IPS-18a (cell line): ENCODE results near the gene FCER2.

Experiments used
- H3K27ac ChIP-seq: one replicate; pipeline ENCODE4 v1.5.1; 2013; ENCODE audit warnings: low read length
- H3K27me3 ChIP-seq: one replicate; pipeline ENCODE4 v1.6.1; 2013; ENCODE audit warnings: mild to moderate bottlenecking, low read length; ENCODE audit not compliant: control insufficient read depth, insufficient read depth
- H3K36me3 ChIP-seq: one replicate; pipeline ENCODE4 v1.6.1; 2013; ENCODE audit warnings: low read depth, low read length; ENCODE audit not compliant: control insufficient read depth
- H3K4me1 ChIP-seq: one replicate; pipeline ENCODE4 v1.6.1; 2013; ENCODE audit warnings: low read depth, low read length; ENCODE audit not compliant: control insufficient read depth
- H3K4me3 ChIP-seq: one replicate; pipeline ENCODE4 v1.5.1; 2013; ENCODE audit warnings: low read length
- H3K9ac ChIP-seq: one replicate; pipeline ENCODE4 v1.6.1; 2013; ENCODE audit warnings: mild to moderate bottlenecking, low read length, moderate library complexity
- H3K9me3 ChIP-seq: one replicate; pipeline ENCODE4 v1.6.1; 2013; ENCODE audit warnings: low read depth, low read length; ENCODE audit not compliant: control insufficient read depth

Gene FCER2

DNA sequence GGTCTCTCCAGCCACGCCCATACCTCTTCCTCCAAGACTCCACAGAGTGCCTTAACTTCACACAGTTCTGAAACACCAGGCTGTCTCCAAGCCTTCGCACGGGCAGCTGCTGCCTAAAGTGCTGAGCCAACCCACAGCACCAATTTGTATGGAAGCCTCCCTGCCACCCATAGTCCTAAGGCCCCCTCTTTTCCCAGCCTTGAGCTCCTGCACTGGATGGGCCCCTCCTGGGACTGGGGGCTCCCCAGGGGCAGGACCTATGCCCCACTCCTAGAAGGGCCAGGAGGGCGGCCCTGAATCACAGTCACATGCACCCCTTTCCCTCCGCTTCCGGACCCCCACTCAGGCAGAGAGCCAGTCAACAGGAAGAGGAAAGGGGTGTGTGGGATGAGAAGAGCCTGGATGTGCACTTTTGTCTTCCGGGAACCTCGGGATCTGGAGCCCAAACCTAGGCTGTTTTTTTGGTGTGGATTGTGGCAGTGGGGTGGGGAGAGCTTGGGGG is 5.1 kb upstream of the FCER2 start:
- Histone ChIP-seq H3K27ac (no peak overlapping the region), H3K4me3 (no peak overlapping the region), H3K9me3 (no peaks in the 10 kb centered on the region), H3K36me3 (no peaks in the 10 kb centered on the region), H3K9ac (no peak overlapping the region), H3K27me3 (no peaks in the 10 kb centered on the region), H3K4me1 (no peaks in the 10 kb centered on the region)

DNA sequence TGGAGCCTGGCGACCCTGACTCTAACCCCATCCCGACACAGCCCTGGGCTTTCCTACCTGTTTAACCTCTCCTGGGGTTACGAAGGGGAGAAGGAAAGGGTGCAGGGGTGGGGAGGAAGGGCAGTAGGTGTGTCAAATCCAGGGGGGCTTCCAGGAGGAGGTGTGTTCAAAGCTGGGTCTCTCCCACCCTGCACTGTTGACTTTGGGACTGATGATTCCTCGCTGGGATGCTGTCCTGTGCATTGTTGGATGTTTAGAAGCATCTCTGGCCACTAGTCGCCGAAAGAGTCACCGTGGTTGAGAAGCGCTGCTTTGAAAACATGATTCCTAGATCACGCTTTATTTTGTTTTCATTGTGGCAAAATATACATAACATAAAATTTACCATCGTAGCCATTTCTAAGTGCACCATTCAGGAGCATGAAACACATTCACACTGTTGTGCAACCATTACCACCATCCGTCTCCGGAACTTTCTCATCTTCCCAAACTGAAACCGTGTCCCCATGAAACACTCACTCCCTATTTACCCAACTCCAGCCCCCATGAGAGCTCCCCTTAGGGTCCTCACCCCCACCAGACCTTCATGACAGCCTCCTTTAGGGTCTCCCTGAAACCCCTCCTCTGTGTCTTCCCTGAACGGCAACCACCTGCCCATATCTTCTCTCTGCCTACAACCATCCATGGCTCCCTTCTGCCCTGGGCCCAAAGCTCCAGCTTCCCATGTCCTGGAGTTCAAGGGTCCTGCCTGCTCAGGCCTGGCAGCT is 4.4 kb upstream of the FCER2 start:
- H3K9me3 ChIP-seq, result no peaks in the 10 kb centered on the region
- H3K9ac ChIP-seq, result no peak overlapping the region
- H3K4me1 ChIP-seq, result no peaks in the 10 kb centered on the region
- H3K27me3 ChIP-seq, result no peaks in the 10 kb centered on the region
- H3K36me3 ChIP-seq, result no peaks in the 10 kb centered on the region
- no peak overlapping the region for H3K4me3 ChIP-seq
- no peak overlapping the region for H3K27ac ChIP-seq

DNA sequence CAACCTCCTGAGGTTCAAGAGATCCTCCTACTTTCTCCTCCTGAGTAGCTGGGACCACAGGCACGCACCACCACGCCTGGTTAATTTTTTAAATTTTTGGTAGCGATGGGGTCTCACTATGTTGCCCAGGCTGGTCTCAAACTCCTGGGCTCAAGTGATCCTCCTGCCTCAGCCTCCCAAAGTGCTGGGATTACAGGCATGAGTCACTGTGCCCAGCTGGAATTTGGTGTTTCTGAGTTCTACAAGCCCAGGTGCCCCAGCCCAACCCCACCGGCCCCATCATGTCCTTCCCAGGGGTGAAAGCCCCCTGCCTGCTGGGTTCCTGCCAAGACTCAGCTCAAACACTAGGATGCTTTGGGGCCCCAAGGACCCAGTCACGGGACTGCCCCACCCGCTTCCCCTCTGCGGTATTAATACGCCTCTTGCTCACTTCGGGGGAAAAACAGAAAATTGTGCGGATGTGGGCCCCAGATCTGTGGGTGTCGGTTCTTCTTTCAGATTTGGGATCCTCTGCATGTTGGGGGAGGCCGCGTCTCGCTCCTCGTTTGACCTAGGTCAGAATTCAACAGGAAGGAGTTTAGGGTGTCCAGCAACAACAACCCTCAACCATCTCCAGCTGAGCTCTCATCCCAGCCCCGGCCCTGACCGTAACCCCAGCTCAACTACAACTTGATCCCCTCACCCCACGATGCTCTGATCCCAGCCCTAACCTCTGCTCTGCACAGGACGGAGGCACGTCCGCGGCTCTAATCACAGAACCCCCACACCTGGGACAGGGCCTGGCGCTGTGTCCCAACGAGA is 3.7 kb upstream of the FCER2 start:
- no peak overlapping the region for H3K4me3 ChIP-seq
- H3K27ac ChIP-seq, result no peak overlapping the region
- no peaks in the 10 kb centered on the region for H3K36me3 ChIP-seq
- no peaks in the 10 kb centered on the region for H3K27me3 ChIP-seq
- H3K4me1 ChIP-seq, result no peaks in the 10 kb centered on the region
- H3K9ac ChIP-seq, result no peak overlapping the region
- H3K9me3 ChIP-seq, result no peaks in the 10 kb centered on the region

DNA sequence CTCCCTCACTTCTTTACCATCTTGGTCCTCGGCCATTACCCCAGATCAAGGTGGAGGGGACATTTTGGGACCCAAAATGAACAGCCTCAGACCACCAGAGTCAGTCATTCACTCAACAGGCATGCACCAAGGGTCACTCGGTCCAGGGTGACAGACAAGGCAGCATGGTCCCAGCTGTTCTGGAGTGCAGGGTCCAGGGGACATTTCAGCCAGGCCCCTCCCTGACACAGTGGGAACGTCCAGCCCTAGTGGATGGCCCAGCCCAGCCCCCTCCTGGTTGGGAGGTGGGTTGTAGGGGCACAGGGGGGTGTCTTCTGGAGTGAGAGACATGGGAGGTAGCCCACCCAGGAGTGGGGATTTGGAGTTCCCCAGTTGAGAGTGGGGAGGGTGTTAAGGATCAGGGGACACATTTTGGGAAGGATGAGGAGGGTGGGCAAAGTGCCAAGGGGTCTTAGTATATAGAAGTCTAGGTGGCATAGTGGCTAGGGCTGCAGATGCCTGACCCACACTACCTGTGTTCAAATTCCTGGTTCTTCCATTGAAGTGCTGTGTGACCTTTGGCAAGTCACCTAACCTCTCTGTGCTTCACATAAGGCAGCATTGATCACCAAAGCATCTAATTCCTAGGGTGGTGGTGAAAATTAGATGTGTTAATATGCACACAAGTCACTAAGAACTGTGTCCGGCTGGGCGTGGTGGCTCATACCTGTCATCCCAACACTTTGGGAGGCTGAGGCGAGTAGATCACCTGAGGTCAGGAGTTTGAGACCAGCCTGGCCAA is 2.5 kb upstream of the FCER2 start:
- Histone ChIP-seq H3K36me3 (no peaks in the 10 kb centered on the region), H3K4me1 (no peaks in the 10 kb centered on the region), H3K9me3 (no peaks in the 10 kb centered on the region), H3K9ac (no peak overlapping the region), H3K4me3 (no peak overlapping the region), H3K27me3 (no peaks in the 10 kb centered on the region), H3K27ac (no peak overlapping the region)

DNA sequence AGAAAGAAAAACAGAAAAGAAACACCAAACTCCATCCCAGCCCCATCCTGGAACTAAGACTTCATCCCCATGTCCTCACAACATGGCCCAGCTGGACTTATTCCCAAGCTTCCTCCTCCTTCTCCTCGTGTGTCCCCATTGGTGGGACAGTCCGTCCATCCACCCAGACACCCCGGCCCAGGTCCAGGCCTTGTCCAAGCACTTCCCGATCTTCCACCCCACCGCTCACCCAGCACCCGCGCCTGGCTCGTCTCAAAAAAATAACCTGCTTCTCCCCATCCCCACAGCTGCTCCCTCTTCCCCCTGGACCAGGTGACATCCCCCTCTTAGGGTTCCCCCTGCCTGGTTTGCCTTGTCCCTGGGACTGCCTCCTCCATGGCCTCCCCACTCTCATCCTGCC is 1.4 kb upstream of the FCER2 start:
- Histone ChIP-seq H3K27ac (no peak overlapping the region), H3K4me1 (no peaks in the 10 kb centered on the region), H3K36me3 (no peaks in the 10 kb centered on the region), H3K9ac (no peak overlapping the region), H3K4me3 (no peak overlapping the region), H3K9me3 (no peaks in the 10 kb centered on the region), H3K27me3 (peaks cover 10% of the 10 kb centered on the region)

DNA sequence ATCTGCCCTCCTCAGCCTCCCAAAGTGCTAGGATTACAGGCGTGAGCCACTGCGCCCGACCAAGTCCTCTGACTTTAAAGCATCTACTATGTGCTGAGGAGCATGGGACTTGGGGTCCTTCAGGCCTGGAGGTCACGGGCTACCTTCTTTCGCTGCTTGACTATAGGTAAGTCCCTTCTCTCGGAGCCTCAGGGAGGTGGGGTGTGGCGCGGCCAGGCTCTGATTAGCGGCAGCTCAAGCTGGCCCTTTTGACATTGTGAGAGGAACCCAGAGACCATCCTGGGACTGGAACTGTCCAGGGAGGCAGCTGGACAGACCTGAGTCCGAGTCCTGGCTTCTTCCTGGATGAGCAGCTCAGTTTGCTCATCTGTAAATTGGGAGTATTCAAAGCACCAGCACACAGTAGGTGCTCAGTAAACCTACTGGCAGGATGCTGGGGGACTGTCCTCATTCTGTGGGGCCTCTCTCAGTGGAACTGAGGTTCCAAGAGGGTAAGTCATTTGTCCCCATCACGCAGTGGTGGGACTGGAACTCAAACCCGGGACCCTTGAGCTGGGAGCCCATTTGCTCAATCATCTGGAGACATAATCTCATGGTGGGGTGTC is 780 bp downstream of the FCER2 start:
- no peak overlapping the region for H3K27ac ChIP-seq

DNA sequence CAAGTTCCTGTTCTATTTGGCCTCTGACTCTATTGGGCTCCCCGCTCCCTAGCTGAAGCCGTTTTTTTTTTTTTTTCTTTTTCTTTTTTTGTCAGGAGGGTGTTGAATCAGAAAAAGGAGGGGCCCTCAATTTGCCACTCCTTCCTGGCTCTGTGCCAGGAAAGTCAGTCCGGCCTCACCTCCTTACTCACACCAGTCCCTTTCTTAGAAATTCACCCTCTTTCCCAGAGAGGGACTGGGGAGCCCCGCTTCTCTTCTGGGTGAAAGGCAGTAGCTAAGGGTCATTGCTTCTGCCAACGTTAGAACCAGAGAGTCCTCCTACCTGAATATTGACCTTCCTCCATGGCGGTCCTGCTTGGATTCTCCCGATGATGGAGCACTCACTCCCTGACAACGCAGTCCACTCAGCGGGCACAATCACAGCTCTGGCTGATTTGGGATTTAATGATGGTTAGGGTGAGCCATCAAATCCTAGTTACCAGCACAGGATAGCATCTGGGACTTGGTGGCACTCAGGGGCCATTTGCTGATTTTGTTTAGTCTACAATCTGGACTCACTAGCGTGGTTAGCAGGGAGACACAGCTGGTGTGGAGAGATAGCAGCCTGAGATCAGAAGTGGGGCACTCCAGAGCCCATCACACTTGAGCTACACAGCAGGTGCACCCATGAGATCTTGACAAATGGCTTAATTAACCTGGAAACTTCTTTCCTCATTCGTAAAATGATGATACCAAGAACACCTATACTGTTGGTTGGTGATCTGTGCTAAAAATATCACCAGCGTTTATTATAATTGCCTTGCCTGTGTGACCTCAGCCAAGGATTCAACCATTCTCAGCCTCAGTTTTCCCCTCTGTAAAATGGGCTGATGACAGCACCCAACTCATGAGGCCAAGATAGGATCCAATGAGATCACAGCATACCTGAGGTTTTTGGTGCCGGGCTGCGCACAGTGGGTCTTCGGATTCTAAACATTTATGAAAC is 2.2 kb downstream of the FCER2 start:
- Histone ChIP-seq H3K27me3 (peaks cover 13% of the 10 kb centered on the region), H3K4me3 (no peak overlapping the region), H3K36me3 (no peaks in the 10 kb centered on the region), H3K4me1 (no peaks in the 10 kb centered on the region), H3K9ac (no peak overlapping the region), H3K9me3 (no peaks in the 10 kb centered on the region), H3K27ac (no peak overlapping the region)

More for the DNA sequence above, 780 bp downstream of the FCER2 start:
- Histone ChIP-seq H3K36me3 (no peaks in the 10 kb centered on the region), H3K9me3 (no peaks in the 10 kb centered on the region), H3K27me3 (peaks cover 13% of the 10 kb centered on the region), H3K4me1 (no peaks in the 10 kb centered on the region), H3K4me3 (no peak overlapping the region), H3K9ac (no peak overlapping the region)

DNA sequence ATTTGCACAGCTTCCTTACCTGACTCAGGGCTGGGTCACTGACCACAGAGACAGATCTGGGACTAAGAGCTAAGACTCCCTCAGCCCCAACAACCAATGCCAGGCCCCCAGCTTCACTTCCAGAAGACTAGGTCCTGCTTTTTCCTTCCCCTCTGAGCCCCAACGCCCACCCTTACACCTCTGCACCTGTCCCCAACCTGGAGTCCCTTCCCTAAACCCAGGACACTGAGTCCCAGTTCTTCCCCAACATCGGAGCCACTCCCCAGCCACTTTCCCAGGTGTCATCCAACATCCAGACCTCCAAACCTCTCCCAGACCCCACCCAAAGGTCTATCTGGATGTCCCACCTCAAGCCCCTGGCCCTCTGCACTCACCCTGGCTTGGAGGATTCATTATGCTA is 2.9 kb downstream of the FCER2 start:
- Histone ChIP-seq H3K27me3 (peaks cover 13% of the 10 kb centered on the region), H3K9me3 (no peaks in the 10 kb centered on the region), H3K27ac (no peak overlapping the region), H3K4me1 (no peaks in the 10 kb centered on the region), H3K36me3 (no peaks in the 10 kb centered on the region), H3K9ac (no peak overlapping the region), H3K4me3 (no peak overlapping the region)

DNA sequence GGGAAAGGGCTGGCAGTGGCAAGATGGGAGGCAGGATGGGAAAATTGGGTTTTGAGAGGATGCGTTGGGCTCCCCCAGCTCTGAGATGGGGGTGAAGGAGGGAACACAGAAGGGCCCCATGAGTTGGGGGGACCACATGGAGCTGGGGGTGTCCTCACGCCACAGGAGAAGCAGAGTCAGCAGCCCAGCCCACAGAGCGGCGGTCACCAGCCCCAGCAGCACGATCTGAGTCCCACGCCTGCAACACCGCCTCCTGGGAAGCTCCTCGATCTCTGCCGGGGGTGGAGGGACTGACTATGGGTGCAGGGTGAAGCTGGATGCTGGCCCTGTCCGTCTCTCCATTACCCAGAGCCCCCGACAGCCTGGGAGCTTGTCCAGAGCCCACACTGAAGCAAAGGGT is 3.3 kb downstream of the FCER2 start:
- H3K36me3 ChIP-seq, result no peaks in the 10 kb centered on the region
- H3K9me3 ChIP-seq, result no peaks in the 10 kb centered on the region
- H3K9ac ChIP-seq, result no peak overlapping the region
- no peak overlapping the region for H3K27ac ChIP-seq
- no peaks in the 10 kb centered on the region for H3K4me1 ChIP-seq
- H3K27me3 ChIP-seq, result peaks cover 13% of the 10 kb centered on the region
- no peak overlapping the region for H3K4me3 ChIP-seq

DNA sequence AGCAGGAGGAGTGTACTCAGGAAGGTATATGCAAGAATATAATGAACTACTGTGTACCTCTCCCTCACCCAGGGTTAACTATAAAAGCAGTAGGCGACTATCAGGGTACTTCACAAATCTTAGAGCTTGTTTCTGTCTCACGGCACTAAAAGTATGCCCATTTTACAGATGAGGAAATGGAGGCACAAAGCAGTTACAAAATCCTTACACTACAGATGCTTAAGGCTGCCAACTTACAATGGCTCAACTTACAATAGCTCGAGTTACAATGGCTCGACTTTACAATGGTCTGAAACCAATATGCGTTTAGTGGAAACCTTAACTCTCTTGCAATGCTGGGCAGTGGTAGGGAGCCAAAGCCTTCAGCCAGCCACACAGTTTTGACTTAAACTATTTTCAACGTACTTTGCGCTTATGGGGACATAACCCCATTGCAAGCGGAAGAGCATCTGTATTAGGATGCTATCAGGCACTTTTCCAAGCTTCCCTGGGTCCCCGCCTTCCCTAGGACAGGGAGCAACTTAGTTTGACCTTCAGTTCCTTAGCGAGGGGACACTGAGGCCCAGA is 4.1 kb downstream of the FCER2 start:
- Histone ChIP-seq H3K9me3 (no peaks in the 10 kb centered on the region), H3K27me3 (peaks cover 13% of the 10 kb centered on the region), H3K4me1 (no peaks in the 10 kb centered on the region), H3K4me3 (no peak overlapping the region), H3K27ac (no peak overlapping the region), H3K36me3 (no peaks in the 10 kb centered on the region), H3K9ac (no peak overlapping the region)
